HEK293 (cell line): Measurements from ENCODE around the gene KCNQ4.
A peak's percentile ranks its signal among the peaks of the same experiment; 100 is the strongest.

Source experiments
- BCL11A ChIP-seq: fragments of 450-650 bp; formaldehyde crosslinking; IDR thresholded peaks from 2 replicates; pipeline ENCODE4 v1.5.1; 2016; ENCODE audit warnings: low read depth, missing biosample characterization, missing genetic modification characterization
- EGR2 ChIP-seq: fragments of 450-650 bp; formaldehyde crosslinking; IDR thresholded peaks from 2 replicates; pipeline ENCODE4 v1.5.1; 2016; ENCODE audit warnings: low read depth, missing biosample characterization, missing genetic modification characterization
- HOXD13 ChIP-seq: sonication (generic); formaldehyde crosslinking; IDR thresholded peaks from 2 replicates; pipeline ENCODE4 v1.8.0; 2022; ENCODE audit warnings: missing genetic modification reagents, borderline replicate concordance
- KLF1 ChIP-seq: fragments of 450-650 bp; formaldehyde crosslinking; IDR thresholded peaks from 2 replicates; pipeline ENCODE4 v1.5.1; 2016; ENCODE audit warnings: missing biosample characterization, missing genetic modification characterization
- KLF16 ChIP-seq: fragments of 450-650 bp; formaldehyde crosslinking; IDR thresholded peaks from 2 replicates; pipeline ENCODE4 v1.5.1; 2017; ENCODE audit warnings: missing biosample characterization, missing genetic modification characterization
- KLF7 ChIP-seq: fragments of 450-650 bp; formaldehyde crosslinking; IDR thresholded peaks from 2 replicates; pipeline ENCODE4 v1.5.1; 2016; ENCODE audit warnings: missing biosample characterization, missing genetic modification characterization, borderline replicate concordance
- OSR2 ChIP-seq: fragments of 450-650 bp; formaldehyde crosslinking; IDR thresholded peaks from 2 replicates; pipeline ENCODE4 v1.5.1; 2016; ENCODE audit warnings: missing biosample characterization, missing genetic modification characterization
- RBAK ChIP-seq: fragments of 450-650 bp; formaldehyde crosslinking; IDR thresholded peaks from 2 replicates; pipeline ENCODE4 v1.5.1; 2016; ENCODE audit warnings: missing biosample characterization, missing genetic modification characterization
- ZBTB1 ChIP-seq: fragments of 450-650 bp; formaldehyde crosslinking; IDR thresholded peaks from 2 replicates; pipeline ENCODE4 v1.5.1; 2016; ENCODE audit warnings: missing biosample characterization, missing genetic modification characterization
- ZBTB20 ChIP-seq: fragments of 450-650 bp; formaldehyde crosslinking; IDR thresholded peaks from 2 replicates; pipeline ENCODE4 v1.5.1; 2016; ENCODE audit warnings: missing biosample characterization, missing genetic modification characterization
- ZEB2 ChIP-seq: fragments of 450-650 bp; formaldehyde crosslinking; IDR thresholded peaks from 2 replicates; pipeline ENCODE4 v1.5.1; 2016; ENCODE audit warnings: missing biosample characterization, missing genetic modification characterization
- ZFHX2 ChIP-seq: fragments of 450-650 bp; formaldehyde crosslinking; conservative IDR thresholded peaks from 2 replicates; pipeline ENCODE4 v1.5.1; 2016; ENCODE audit warnings: missing biosample characterization, missing genetic modification characterization
- ZFP41 ChIP-seq: fragments of 450-650 bp; formaldehyde crosslinking; IDR thresholded peaks from 2 replicates; pipeline ENCODE4 v1.5.1; 2016; ENCODE audit warnings: missing biosample characterization, missing genetic modification characterization, borderline replicate concordance
- ZIC2 ChIP-seq: fragments of 450-650 bp; formaldehyde crosslinking; IDR thresholded peaks from 2 replicates; pipeline ENCODE4 v1.5.1; 2016; ENCODE audit warnings: missing biosample characterization, missing genetic modification characterization
- ZNF19 ChIP-seq: fragments of 450-650 bp; formaldehyde crosslinking; IDR thresholded peaks from 2 replicates; pipeline ENCODE4; 2016; ENCODE audit warnings: missing biosample characterization, missing genetic modification characterization, low read depth
- ZNF2 ChIP-seq: fragments of 450-650 bp; formaldehyde crosslinking; IDR thresholded peaks from 2 replicates; pipeline ENCODE4 v1.5.1; 2016; ENCODE audit warnings: missing biosample characterization, missing genetic modification characterization
- ZNF214 ChIP-seq: fragments of 450-650 bp; formaldehyde crosslinking; IDR thresholded peaks from 2 replicates; pipeline ENCODE4 v1.5.1; 2017; ENCODE audit warnings: missing biosample characterization, mild to moderate bottlenecking, missing genetic modification characterization, borderline replicate concordance
- ZNF221 ChIP-seq: fragments of 450-650 bp; formaldehyde crosslinking; IDR thresholded peaks from 2 replicates; pipeline ENCODE4 v1.5.1; 2017; ENCODE audit warnings: missing biosample characterization, missing genetic modification characterization, borderline replicate concordance
- ZNF324 ChIP-seq: fragments of 450-650 bp; formaldehyde crosslinking; IDR thresholded peaks from 2 replicates; pipeline ENCODE4 v1.5.1; 2016; ENCODE audit warnings: missing biosample characterization, missing genetic modification characterization
- ZNF335 ChIP-seq: fragments of 450-650 bp; formaldehyde crosslinking; conservative IDR thresholded peaks from 2 replicates; pipeline ENCODE4 v1.5.1; 2016; ENCODE audit warnings: missing biosample characterization, missing genetic modification characterization
- ZNF473 ChIP-seq: fragments of 450-650 bp; formaldehyde crosslinking; IDR thresholded peaks from 2 replicates; pipeline ENCODE4 v1.5.1; 2017; ENCODE audit warnings: missing biosample characterization, missing genetic modification characterization
- ZNF596 ChIP-seq: fragments of 450-650 bp; IDR thresholded peaks from 2 replicates; pipeline ENCODE4 v1.5.0; 2018; ENCODE audit warnings: missing biosample characterization, mild to moderate bottlenecking, missing genetic modification characterization, moderate library complexity
- ZNF610 ChIP-seq: fragments of 450-650 bp; formaldehyde crosslinking; IDR thresholded peaks from 2 replicates; pipeline ENCODE4 v1.5.1; 2016; ENCODE audit warnings: missing biosample characterization, missing genetic modification characterization, borderline replicate concordance
- ZNF76 ChIP-seq: fragments of 450-650 bp; formaldehyde crosslinking; IDR thresholded peaks from 2 replicates; pipeline ENCODE4; 2016; ENCODE audit warnings: low read depth, missing biosample characterization, missing genetic modification characterization, borderline replicate concordance
- ZNF785 ChIP-seq: fragments of 450-650 bp; formaldehyde crosslinking; IDR thresholded peaks from 2 replicates; pipeline ENCODE4 v1.5.1; 2016; ENCODE audit warnings: missing biosample characterization, missing genetic modification characterization
- ZXDB ChIP-seq: fragments of 450-650 bp; formaldehyde crosslinking; IDR thresholded peaks from 2 replicates; pipeline ENCODE4 v1.5.1; 2016; ENCODE audit warnings: missing biosample characterization, missing genetic modification characterization
- TF ChIP-seq, protein P1 (sequence below): fragments of 450-650 bp; formaldehyde crosslinking; IDR thresholded peaks from 2 replicates; pipeline ENCODE4 v1.5.1; 2016; ENCODE audit warnings: missing biosample characterization, missing genetic modification characterization
- TF ChIP-seq, protein P2 (sequence below): fragments of 450-650 bp; formaldehyde crosslinking; IDR thresholded peaks from 2 replicates; pipeline ENCODE4 v1.5.1; 2016; ENCODE audit warnings: missing biosample characterization, missing genetic modification characterization
- TF ChIP-seq, protein P3 (sequence below): fragments of 450-650 bp; formaldehyde crosslinking; IDR thresholded peaks from 2 replicates; pipeline ENCODE4 v1.5.1; 2016; ENCODE audit warnings: missing biosample characterization, missing genetic modification characterization
- TF ChIP-seq, protein P4 (sequence below): fragments of 450-650 bp; formaldehyde crosslinking; IDR thresholded peaks from 2 replicates; pipeline ENCODE4 v1.5.1; 2016; ENCODE audit warnings: missing biosample characterization, missing genetic modification characterization

Gene KCNQ4

DNA sequence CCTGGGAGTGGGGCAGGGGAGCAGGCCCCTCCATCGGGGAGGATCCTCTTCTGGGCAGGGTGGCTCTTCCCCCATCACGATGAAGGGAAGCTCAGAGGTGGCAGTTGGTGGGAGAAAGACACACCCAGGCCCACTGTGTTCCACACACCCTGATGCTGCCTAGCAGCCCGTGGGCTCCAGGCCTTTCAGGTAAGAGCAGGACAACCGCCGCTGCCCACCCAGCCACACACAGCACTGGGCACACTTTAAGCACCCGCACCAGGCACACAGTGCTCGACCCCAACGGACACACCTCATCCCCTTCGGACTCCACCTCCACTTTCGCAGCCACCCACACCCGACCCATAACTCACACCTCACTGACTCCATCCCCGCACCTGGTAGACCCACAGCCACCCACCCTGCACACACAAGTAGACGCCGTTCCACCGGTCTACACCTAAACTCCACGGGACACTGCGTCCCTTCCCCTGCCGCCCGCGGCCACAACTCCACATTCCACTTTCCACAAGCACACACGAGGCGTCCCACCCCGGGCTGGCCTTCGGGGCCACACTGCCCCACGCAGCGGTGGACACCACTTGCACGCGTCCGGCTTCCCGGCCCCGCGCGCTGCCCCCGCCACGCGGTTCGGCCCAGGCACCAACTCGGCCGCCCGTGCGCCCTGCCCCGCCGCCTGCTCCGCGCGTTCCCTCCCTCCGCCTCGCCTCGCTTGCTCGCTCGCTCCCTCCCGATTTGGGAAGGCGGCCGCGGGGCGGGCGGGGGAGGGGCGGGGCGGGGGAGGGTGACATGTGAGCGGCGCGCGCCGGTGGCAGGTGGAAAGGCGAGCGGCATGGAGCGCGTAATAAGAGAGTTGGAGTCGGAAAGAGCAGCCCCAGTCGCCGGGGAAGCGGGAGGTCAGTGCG is at the start of gene KCNQ4 (continued):
- TF ChIP-seq, protein P1, sequence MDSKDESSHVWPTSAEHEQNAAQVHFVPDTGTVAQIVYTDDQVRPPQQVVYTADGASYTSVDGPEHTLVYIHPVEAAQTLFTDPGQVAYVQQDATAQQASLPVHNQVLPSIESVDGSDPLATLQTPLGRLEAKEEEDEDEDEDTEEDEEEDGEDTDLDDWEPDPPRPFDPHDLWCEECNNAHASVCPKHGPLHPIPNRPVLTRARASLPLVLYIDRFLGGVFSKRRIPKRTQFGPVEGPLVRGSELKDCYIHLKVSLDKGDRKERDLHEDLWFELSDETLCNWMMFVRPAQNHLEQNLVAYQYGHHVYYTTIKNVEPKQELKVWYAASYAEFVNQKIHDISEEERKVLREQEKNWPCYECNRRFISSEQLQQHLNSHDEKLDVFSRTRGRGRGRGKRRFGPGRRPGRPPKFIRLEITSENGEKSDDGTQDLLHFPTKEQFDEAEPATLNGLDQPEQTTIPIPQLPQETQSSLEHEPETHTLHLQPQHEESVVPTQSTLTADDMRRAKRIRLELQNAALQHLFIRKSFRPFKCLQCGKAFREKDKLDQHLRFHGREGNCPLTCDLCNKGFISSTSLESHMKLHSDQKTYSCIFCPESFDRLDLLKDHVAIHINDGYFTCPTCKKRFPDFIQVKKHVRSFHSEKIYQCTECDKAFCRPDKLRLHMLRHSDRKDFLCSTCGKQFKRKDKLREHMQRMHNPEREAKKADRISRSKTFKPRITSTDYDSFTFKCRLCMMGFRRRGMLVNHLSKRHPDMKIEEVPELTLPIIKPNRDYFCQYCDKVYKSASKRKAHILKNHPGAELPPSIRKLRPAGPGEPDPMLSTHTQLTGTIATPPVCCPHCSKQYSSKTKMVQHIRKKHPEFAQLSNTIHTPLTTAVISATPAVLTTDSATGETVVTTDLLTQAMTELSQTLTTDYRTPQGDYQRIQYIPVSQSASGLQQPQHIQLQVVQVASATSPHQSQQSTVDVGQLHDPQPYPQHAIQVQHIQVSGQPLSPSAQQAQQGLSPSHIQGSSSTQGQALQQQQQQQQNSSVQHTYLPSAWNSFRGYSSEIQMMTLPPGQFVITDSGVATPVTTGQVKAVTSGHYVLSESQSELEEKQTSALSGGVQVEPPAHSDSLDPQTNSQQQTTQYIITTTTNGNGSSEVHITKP: no peak
- TF ChIP-seq ZBTB1 (tag by site-specific recombination) (peak; percentile 53; the same call in 1 of the 2 replicates), ZNF785 (peak; percentile 72), ZEB2 (tag by site-specific recombination) (peak; percentile 62), ZFP41 (tag by site-specific recombination) (0 out of 2 replicates have a peak, but pooled peaks have one; percentile 20), ZXDB (tag by site-specific recombination) (peak; percentile 49), RBAK (tag by site-specific recombination) (0 out of 2 replicates have a peak, but pooled peaks have one; percentile 8), ZNF324 (tag by site-specific recombination) (0 out of 2 replicates have a peak, but pooled peaks have one; percentile 32), ZNF19 (no peak), ZBTB20 (tag by site-specific recombination) (peak; percentile 51; the same call in 1 of the 2 replicates), EGR2 (tag by site-specific recombination) (peak; percentile 93), KLF1 (tag by site-specific recombination) (peak; percentile 83), ZNF610 (tag by site-specific recombination) (no peak), HOXD13 (no peak), ZNF473 (tag by site-specific recombination) (peak; percentile 25; the same call in 1 of the 2 replicates), ZNF335 (tag by site-specific recombination) (peak; percentile 97), ZFHX2 (tag by site-specific recombination) (peak; percentile 94), OSR2 (no peak; the same call in 1 of the 2 replicates), BCL11A (0 out of 2 replicates have a peak, but pooled peaks have one; percentile 73), ZNF2 (tag by site-specific recombination) (peak; percentile 73; the same call in 1 of the 2 replicates), ZNF596 (peak; percentile 73), KLF16 (tag by site-specific recombination) (peak; percentile 33; the same call in 1 of the 2 replicates), KLF7 (tag by site-specific recombination) (peak; percentile 66), ZNF214 (no peak), ZNF76 (tag by site-specific recombination) (peak; percentile 35; the same call in 1 of the 2 replicates), ZNF221 (tag by site-specific recombination) (no peak), ZIC2 (tag by site-specific recombination) (peak; percentile 27)
- TF ChIP-seq, protein P2, sequence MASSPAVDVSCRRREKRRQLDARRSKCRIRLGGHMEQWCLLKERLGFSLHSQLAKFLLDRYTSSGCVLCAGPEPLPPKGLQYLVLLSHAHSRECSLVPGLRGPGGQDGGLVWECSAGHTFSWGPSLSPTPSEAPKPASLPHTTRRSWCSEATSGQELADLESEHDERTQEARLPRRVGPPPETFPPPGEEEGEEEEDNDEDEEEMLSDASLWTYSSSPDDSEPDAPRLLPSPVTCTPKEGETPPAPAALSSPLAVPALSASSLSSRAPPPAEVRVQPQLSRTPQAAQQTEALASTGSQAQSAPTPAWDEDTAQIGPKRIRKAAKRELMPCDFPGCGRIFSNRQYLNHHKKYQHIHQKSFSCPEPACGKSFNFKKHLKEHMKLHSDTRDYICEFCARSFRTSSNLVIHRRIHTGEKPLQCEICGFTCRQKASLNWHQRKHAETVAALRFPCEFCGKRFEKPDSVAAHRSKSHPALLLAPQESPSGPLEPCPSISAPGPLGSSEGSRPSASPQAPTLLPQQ (tag by site-specific recombination): peak; percentile 39; the same call in 1 of the 2 replicates
- TF ChIP-seq, protein P3, sequence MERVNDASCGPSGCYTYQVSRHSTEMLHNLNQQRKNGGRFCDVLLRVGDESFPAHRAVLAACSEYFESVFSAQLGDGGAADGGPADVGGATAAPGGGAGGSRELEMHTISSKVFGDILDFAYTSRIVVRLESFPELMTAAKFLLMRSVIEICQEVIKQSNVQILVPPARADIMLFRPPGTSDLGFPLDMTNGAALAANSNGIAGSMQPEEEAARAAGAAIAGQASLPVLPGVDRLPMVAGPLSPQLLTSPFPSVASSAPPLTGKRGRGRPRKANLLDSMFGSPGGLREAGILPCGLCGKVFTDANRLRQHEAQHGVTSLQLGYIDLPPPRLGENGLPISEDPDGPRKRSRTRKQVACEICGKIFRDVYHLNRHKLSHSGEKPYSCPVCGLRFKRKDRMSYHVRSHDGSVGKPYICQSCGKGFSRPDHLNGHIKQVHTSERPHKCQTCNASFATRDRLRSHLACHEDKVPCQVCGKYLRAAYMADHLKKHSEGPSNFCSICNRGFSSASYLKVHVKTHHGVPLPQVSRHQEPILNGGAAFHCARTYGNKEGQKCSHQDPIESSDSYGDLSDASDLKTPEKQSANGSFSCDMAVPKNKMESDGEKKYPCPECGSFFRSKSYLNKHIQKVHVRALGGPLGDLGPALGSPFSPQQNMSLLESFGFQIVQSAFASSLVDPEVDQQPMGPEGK: peak; percentile 63
- TF ChIP-seq, protein P4, sequence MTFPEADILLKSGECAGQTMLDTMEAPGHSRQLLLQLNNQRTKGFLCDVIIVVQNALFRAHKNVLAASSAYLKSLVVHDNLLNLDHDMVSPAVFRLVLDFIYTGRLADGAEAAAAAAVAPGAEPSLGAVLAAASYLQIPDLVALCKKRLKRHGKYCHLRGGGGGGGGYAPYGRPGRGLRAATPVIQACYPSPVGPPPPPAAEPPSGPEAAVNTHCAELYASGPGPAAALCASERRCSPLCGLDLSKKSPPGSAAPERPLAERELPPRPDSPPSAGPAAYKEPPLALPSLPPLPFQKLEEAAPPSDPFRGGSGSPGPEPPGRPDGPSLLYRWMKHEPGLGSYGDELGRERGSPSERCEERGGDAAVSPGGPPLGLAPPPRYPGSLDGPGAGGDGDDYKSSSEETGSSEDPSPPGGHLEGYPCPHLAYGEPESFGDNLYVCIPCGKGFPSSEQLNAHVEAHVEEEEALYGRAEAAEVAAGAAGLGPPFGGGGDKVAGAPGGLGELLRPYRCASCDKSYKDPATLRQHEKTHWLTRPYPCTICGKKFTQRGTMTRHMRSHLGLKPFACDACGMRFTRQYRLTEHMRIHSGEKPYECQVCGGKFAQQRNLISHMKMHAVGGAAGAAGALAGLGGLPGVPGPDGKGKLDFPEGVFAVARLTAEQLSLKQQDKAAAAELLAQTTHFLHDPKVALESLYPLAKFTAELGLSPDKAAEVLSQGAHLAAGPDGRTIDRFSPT (tag by site-specific recombination): peak; percentile 49; the same call in 1 of the 2 replicates
